Limb (tissue), 2 donors: ENCODE results near the gene CXCR5.
"Not testable (repeated sequence)": the region's sequence is repeated elsewhere in the genome, so short reads cannot be mapped to it uniquely, and the experiment has no call there.

Source experiments
- DNase-seq, 2 donors: peaks; one replicate each; pipeline ENCODE4 v3.0.0-alpha.2; 2016; ENCODE audit errors: extremely low spot score in 2 of 2

The CXCR5 gene

DNA sequence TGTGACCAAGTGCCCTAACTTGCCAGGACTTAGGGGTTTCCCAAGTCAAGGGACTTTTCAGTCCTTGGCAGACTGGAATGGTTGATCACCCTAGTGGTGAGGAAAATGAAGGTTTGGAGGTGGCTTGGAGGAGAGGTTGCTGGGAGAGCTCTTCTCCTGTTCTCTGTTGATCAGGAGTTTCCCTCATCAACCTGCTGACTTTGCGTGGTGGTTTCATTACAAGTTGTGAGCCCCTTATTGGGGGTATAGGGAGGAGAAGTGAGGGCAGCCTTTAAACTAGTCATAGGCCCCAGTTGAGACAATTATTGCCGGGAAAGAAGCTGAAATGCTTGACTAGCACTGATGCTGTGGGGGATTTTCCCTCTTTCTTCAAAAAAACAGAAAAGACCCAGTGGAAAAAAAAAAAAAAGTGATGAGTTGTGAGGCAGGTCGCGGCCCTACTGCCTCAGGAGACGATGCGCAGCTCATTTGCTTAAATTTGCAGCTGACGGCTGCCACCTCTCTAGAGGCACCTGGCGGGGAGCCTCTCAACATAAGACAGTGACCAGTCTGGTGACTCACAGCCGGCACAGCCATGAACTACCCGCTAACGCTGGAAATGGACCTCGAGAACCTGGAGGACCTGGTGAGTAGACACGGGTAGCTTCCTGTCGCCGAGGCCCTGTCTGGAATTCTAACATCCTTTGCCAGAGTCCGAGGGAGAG is at the start of gene CXCR5:
CXCR5 (plus strand) TSS at position 525 of the 704 bp plus-strand sequence; CDS start at position 575, 50 bp downstream.
- no peak for DNase-seq

- DNase-seq, result no peak
Observed at GRCh38 chr11:118834427-118835028, 49.2 kb upstream of the CXCR5 start.

DNA sequence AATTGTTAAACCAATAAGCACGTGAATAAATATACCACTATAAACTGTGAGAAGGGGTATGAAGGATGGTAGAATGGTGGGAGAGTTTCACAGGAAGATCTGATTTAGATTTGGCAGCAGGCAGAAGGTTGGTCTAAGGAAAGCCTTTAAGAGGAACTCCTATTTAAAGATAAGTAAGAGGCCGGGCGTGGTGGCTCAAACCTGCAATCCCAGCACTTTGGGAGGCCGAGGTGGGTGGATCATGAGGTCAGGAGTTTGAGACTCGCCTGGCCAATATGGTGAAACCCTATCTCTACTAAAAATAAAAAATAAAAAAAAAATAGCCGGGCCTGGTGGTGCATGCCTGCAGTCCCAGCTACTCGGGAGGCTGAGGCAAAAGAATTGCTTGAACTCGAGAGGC is 45.8 kb upstream of the CXCR5 start:
- DNase-seq, result no peak

GRCh38 chr11:118838905-118839553 is 44.7 kb upstream of the CXCR5 start:
- no peak for DNase-seq

DNA sequence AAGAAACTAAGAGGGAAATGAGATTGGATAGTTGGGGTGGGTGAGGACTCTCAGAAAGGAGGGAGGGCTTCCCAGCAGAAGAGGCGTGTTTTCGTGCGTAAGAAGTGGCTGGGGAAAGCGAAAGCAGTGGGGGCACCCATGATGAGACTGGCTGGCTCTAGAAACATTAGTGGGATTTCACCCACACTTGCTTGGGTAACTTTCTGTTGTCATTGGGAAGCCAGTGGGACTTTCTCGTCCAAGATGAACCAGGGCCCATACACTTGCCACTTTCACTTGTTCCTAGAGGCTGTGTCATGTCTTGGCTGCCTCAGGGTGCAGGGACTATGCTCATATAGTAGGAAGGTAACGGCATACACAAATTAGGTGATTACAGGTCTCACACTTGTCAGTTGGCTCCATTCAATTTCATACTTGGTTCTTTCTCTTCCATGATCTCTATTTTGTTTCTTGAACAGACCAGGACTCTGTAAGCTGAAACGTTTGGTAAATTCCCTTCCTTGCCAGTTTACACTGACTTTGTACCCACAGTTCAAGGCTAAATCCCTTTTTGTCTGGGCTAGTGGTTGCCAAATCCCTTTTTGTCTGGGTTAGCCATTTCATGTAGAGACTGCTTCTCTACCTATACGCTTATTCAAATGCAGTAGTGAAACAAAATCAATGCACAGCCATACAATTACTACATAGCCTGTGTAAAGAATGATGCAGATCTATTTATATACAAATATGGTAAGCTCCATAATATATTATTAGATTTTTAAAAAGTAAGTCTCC is 42.0 kb upstream of the CXCR5 start:
- DNase-seq, result no peak

DNA sequence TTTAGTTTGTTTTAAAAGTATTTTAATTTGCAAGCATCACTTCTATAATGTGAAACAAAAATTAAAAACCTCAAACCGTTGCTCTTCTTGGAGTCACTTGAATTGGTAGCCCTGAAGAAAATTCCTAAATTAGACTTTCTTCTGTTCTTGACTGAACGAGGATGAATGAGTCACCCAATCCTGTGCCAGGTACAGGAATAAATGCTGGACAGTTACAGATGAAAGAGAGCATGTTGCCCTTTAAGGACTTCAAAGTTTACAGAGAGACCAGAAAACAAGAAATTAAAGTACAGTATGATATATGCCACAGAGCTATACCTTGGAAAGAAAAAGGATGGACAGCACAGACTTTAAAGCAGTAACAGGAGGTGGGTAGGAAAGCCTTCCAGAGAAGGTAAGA is 41.3 kb upstream of the CXCR5 start:
- DNase-seq, result no peak

GRCh38 chr11:118842843-118843242 is 40.8 kb upstream of the CXCR5 start:
- not testable (repeated sequence) for DNase-seq

DNA sequence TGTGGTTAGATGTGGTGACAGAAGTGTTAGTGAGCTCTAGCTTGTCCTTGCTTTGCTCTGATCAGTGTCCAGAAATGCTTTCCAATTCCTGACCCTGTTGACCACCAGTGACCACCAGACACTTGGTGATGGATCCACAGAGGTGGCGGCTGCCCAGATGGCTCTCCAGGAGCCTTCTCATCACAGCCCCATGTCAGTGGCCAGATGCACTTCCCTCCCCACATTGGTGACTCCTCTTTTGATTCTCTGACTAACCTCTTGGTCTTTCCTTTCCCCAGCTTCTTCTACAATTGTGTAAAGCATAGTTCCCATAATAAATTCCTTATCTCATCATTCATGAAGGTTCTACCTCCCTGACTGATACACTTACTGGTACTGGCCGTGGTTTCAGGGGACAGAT is 40.1 kb upstream of the CXCR5 start:
- no peak for DNase-seq

DNA sequence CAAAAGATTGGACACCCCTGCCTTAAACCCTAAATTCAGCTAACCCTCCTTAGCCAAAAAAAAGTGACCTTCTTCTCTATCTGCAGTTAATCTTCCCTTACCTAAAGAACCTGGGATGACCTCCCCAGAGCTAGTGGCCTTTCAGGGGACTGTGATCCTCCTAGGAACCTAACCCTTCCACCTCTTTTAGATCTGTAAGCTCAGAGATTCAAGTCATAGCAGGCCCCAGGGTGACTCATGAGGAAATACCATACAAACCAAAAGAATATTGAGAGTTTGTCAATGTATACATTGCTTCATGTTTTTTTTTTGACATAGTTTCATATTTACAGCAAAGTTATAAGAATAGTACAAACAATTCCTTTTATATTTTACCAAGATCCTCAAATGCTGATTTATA is 38.3 kb upstream of the CXCR5 start:
- no peak for DNase-seq

GRCh38 chr11:118846181-118846935 is 37.3 kb upstream of the CXCR5 start:
- no peak for DNase-seq

GRCh38 chr11:118849825-118850224 is 33.9 kb upstream of the CXCR5 start:
- no peak for DNase-seq

DNA sequence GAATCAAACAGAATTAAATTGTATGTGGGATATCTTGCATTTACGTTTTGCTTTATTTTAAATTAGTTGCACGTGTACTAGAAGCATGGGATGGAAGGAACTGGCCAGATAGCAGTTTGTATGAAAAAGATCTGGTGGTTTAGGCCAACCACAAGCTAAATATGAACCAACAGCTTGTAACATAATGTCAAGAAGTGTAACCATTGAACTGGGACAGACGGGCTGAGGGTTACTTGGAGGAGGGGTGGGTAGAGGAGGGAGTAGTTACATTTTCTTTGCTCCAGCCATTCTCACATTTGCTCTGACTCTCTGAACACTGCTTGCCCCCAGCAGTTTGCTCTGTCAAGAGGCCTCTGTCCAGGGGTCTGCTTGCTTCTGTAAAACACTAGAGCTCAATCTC is 31.7 kb upstream of the CXCR5 start:
- DNase-seq, result no peak

DNA sequence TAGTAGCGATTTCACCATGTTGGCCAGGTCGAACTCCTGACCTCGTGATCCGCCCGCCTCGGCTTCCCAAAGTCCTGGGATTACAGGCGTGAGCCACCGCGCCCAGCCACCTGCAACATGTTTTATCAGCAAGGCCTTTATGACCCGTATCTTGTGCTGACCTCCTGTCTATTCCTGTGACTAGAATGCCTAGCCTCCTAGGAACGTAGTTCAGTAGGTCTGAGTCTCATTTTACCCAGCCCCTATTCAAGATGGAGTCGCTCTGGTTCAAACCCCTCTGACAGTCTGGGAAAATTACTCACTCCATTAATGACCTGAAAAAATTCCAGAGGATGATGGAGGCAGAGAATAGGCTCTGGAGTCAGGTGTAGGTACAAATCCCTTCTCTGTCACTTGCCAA is 30.0 kb upstream of the CXCR5 start:
- no peak for DNase-seq

DNA sequence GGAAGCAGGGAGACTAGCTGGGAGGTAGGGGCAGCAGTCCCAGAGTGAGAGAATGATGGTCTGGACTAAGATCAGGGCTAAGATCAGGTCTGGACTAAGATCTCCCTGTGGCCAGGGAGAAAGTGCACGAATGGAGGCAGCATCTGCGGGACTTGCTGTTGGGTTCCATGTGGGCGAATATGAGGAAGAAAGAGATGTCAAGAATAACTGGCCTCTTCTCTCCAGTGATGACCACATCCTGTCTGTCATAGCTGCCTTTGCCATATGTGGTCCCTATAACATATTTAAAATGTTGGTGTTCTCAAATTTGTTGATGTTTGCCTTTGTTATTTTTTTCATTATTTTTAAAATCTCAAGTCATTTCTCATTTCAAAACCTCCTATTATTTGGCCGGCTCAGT is 27.4 kb upstream of the CXCR5 start:
- DNase-seq, result no peak

- DNase-seq, result no peak
Observed at GRCh38 chr11:118857385-118857784, 26.3 kb upstream of the CXCR5 start.

DNA sequence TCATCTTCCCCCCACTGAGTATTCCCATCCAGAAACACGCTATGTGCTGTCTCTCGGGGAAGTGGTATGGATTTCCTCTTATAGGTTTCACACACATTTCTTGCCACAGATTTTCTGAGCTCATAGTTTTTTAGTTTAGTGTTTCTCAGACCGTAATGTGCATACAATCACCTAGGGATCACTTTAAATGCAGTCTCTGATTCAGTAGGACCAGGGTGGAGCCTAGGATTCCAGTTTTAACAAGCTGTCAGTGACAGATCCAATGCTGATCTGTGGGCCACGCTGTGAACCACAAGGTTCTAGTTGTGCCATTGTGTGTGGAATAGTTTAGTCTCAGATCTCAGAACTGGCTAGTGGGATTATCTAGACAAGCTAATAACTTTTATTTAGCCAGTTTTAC is 23.7 kb upstream of the CXCR5 start:
- no peak for DNase-seq

- DNase-seq, result no peak
Observed at GRCh38 chr11:118868659-118869058, 15.0 kb upstream of the CXCR5 start.

DNA sequence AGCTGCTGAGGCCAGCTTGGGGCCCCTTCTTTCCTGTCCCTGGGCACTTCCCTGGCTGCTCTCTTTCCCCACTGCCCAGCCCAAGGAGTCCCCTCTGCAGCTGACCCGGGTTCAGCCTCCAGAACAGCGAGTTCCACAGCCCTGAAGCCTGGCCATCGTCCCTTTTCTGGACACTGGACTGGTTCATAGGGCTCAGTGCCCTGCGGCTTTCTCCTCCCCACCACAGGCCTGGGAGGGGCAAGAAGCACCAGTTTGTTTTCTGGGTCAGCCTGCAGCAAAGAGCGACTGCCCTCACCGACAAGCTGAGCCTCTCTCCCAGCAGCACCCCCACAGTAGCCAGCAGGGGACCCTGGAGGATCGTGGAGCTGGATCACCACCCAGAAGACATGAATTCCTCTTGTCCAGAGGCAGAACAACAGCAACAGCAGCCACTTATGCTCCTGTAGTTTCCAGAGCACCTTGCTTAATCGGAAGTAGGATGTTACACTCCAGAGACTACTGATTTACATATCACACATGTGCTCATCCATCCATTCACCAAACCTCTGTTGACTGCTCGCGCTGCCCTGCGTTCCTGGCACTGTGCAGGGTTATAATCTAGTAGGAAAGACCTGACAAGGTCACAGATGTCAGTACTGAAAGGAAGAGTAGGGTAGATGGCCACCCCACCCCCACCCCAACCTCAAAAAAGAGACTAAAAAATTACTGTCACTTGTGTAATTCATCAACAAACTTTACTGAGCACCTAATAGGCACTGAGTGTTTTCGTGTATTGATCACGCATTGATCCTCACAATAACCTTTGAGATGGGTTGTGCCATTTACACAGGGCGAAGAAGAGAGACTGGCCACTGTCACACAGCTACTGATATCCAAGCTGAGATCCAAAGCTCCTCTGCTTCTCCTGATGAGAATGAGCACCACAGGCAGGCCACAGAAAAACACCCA is 13.0 kb upstream of the CXCR5 start:
- no peak for DNase-seq

GRCh38 chr11:118872403-118872821 is 11.3 kb upstream of the CXCR5 start:
- DNase-seq, result no peak

GRCh38 chr11:118873804-118874203 is 9.9 kb upstream of the CXCR5 start:
- no peak for DNase-seq
